ENCODE results near the gene PMM2. TPM values are rescaled to one million over a fixed set of nuclear protein-coding genes. Genes with fewer than 3 reads are reported as not detected.

The PMM2 gene
- total and polyA plus RNA-seq, 2 experiments from 2014 or later: 28.4 to 31.3 TPM

DNA sequence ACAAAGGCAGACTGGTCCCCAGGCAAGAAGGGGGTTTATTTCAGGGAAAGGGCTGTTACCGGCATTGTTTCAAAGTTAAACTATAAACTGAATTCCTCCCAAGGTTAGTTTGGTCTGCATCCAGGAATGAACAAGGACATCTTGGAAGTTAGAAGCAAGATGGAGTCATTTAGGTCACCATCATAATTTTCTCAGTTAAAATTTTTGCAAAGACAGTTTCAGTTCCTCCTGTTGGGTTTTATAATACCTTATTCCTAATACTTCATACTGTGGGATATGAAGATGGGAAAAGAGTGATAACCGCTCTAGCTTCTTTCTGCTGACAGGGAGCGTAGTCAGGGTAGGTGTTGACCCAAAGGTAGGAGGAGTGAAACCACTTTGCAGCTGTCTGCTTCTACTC lies 24.8 kb downstream of the PMM2 start:
- 94% methylated on average over 3 of the region's 3 CpGs for WGBS (ENCODE audit: low lambda C conversion rate, missing lambda C conversion rate)
- TF ChIP-seq EZH2 (IDR thresholded peaks at IDR 0.05; ENCODE audit: borderline replicate concordance) (no peak), EZH2phosphoT487 (IDR thresholded peaks at IDR 0.05; ENCODE audit: low read depth, severe bottlenecking, unreplicated experiment) (no peak)
- TF ChIP-seq, protein P1, sequence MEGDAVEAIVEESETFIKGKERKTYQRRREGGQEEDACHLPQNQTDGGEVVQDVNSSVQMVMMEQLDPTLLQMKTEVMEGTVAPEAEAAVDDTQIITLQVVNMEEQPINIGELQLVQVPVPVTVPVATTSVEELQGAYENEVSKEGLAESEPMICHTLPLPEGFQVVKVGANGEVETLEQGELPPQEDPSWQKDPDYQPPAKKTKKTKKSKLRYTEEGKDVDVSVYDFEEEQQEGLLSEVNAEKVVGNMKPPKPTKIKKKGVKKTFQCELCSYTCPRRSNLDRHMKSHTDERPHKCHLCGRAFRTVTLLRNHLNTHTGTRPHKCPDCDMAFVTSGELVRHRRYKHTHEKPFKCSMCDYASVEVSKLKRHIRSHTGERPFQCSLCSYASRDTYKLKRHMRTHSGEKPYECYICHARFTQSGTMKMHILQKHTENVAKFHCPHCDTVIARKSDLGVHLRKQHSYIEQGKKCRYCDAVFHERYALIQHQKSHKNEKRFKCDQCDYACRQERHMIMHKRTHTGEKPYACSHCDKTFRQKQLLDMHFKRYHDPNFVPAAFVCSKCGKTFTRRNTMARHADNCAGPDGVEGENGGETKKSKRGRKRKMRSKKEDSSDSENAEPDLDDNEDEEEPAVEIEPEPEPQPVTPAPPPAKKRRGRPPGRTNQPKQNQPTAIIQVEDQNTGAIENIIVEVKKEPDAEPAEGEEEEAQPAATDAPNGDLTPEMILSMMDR (IDR thresholded peaks at IDR 0.05; ENCODE audit: poor library complexity): no peak

DNA sequence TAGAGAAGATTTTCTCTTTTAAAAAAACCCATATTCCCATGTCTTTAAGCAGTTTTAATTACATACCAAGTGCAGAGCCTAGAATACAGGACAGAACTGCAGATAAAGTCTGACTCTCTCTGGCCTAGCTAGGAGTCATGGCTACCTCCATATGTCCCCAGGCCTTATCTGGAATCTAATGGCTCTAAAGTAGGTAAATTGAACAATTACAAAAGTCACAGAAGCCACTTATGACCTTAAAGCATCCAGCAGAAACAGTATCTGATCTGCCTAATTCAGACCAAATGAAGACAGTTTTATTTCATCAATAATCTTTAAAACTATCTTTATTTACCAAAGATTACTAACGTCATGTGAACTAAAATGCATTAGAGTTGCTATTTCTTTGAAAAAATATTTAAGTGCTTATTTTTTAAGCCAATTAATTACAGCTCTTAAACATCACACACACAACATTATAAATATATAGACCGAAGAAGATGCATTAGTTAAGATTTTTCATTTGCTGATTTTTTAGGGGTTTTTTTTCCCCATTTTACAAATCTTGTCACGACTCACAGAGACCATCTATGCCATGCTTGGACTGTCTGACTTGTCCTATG lies 28.7 kb downstream of the PMM2 start:
- WGBS (ENCODE audit: low lambda C conversion rate, missing lambda C conversion rate): 98% methylated on average over 3 of the region's 3 CpGs
- H4K20me1 ChIP-seq (ENCODE audit: insufficient read depth, poor library complexity, severe bottlenecking): no peaks in the 10 kb centered on the region
- no peaks in the 10 kb centered on the region for H3K9me2 ChIP-seq (replicated peaks; ENCODE audit: insufficient read depth)
- H3K36me3 ChIP-seq (replicated peaks; ENCODE audit: insufficient read depth, low read depth): no peaks in the 10 kb centered on the region
- no peak overlapping the region for H3K4me3 ChIP-seq
- H3K9me3 ChIP-seq (ENCODE audit: low read depth): no peaks in the 10 kb centered on the region
- no peak for DNase-seq (ENCODE audit: low spot score)
- TF ChIP-seq EZH2phosphoT487 (IDR thresholded peaks at IDR 0.05; ENCODE audit: low read depth, severe bottlenecking, unreplicated experiment): no peak
- TF ChIP-seq, protein P1 (IDR thresholded peaks at IDR 0.05; ENCODE audit: poor library complexity): no peak
- TF ChIP-seq EZH2 (IDR thresholded peaks at IDR 0.05; ENCODE audit: borderline replicate concordance): no peak
- H3K27me3 ChIP-seq: no peaks in the 10 kb centered on the region
- H2AFZ ChIP-seq: no peak overlapping the region
- no peak overlapping the region for H3K27ac ChIP-seq
- no peak overlapping the region for H3K4me2 ChIP-seq
- H3K79me2 ChIP-seq: peaks cover 15% of the 10 kb centered on the region
- H3K4me1 ChIP-seq (ENCODE audit: insufficient read depth): no peaks in the 10 kb centered on the region

More for the DNA sequence above, 24.8 kb downstream of the PMM2 start:
- H3K4me2 ChIP-seq: no peak overlapping the region
- H3K4me3 ChIP-seq: no peak overlapping the region
- no peaks in the 10 kb centered on the region for H3K9me2 ChIP-seq (replicated peaks; ENCODE audit: insufficient read depth)
- no peak overlapping the region for H3K27ac ChIP-seq
- H3K4me1 ChIP-seq (ENCODE audit: insufficient read depth): no peaks in the 10 kb centered on the region
- no peaks in the 10 kb centered on the region for H3K36me3 ChIP-seq (replicated peaks; ENCODE audit: insufficient read depth, low read depth)
- no peaks in the 10 kb centered on the region for H3K9me3 ChIP-seq (ENCODE audit: low read depth)
- H3K27me3 ChIP-seq: no peaks in the 10 kb centered on the region
- no peak overlapping the region for H2AFZ ChIP-seq
- DNase-seq (ENCODE audit: low spot score): no peak
- H3K79me2 ChIP-seq: peaks cover 3% of the 10 kb centered on the region
- H4K20me1 ChIP-seq (ENCODE audit: insufficient read depth, poor library complexity, severe bottlenecking): no peaks in the 10 kb centered on the region

DNA sequence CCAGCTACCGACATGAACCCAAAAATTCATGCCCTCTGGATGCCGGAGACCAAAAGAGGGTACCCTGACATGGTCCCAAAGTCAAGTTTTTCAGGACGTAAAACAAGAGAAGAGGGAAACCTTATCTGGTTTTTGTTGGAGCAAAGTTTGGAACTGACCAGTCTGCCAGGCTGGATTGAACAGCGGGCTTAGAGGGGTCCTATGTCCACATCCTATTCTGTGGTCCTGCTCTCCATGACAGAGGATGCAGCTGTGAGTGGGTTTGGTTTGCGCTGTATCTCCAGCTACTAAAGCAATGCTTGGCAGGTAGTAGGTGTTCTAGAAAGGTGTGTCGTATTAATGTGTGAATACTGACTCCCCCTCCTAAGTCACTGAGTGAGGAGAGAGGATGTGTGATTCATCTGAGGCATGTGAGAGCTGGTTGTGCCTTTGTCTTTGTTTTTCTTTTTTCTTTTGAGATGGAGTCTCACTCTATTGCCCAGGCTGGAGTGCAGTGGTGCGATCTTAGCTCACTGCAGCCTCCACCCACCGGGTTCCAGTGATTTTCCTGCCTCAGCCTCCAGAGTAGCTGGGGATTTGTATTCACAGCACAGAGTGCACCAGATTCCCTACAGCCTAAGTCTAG lies 31.0 kb downstream of the PMM2 start:
- Histone ChIP-seq H3K4me2 (no peak overlapping the region), H2AFZ (no peak overlapping the region), H3K9me3 (ENCODE audit: low read depth) (no peaks in the 10 kb centered on the region), H3K4me1 (ENCODE audit: insufficient read depth) (no peaks in the 10 kb centered on the region), H3K27ac (no peak overlapping the region), H4K20me1 (ENCODE audit: insufficient read depth, poor library complexity, severe bottlenecking) (no peaks in the 10 kb centered on the region), H3K36me3 (replicated peaks; ENCODE audit: insufficient read depth, low read depth) (no peaks in the 10 kb centered on the region), H3K9me2 (replicated peaks; ENCODE audit: insufficient read depth) (no peaks in the 10 kb centered on the region), H3K27me3 (no peaks in the 10 kb centered on the region), H3K4me3 (no peak overlapping the region), H3K79me2 (peaks cover 23% of the 10 kb centered on the region)
- DNase-seq (ENCODE audit: low spot score): no peak
- 96% methylated on average over 8 of the region's 8 CpGs for WGBS (ENCODE audit: low lambda C conversion rate, missing lambda C conversion rate)
- no peak for TF ChIP-seq EZH2phosphoT487 (IDR thresholded peaks at IDR 0.05; ENCODE audit: low read depth, severe bottlenecking, unreplicated experiment)
- TF ChIP-seq, protein P1 (IDR thresholded peaks at IDR 0.05; ENCODE audit: poor library complexity): no peak
- TF ChIP-seq EZH2 (IDR thresholded peaks at IDR 0.05; ENCODE audit: borderline replicate concordance): no peak

Data from hepatocyte (in vitro differentiated cells).